B cell (primary cell): Measurements from ENCODE around the gene FANCL. TPM values are rescaled to one million over a fixed set of nuclear protein-coding genes. Genes with fewer than 3 reads are reported as not detected.

ENCODE experiments used
- ATAC-seq: fragments of 200-7000 bp; cut with Tn5 transposase; one replicate; pipeline ENCODE4 v1.10.0; 2021; ENCODE audit warnings: low read depth, mild to moderate bottlenecking, moderate number of reproducible peaks, moderate library complexity
- CTCF ChIA-PET: fragments of 350-600 bp; sonication (Branson Sonifier 250); formaldehyde crosslinking; loops from one replicate; lab custom pipeline; 2021; ENCODE audit warnings: antibody characterized with exemption, inconsistent platforms; lab: Charles Lee
- POLR2A ChIA-PET: fragments of 350-600 bp; sonication (Branson Sonifier 250); formaldehyde crosslinking; loops from one replicate; lab custom pipeline; 2021; ENCODE audit warnings: antibody characterized with exemption; lab: Charles Lee
- DNase-seq: peaks from one replicate; pipeline ENCODE4 v3.0.0; 2013
- H2AFZ ChIP-seq: 2 replicates; pipeline ENCODE4 v1.6.1; 2012; ENCODE audit warnings: mild to moderate bottlenecking, low read depth, low read length; ENCODE audit not compliant: insufficient read depth, poor library complexity, severe bottlenecking
- H3K27ac ChIP-seq, 2 donors: 1 replicate in 1 of 2; 2 replicates in 1 of 2; pipeline ENCODE4 v1.5.1; 2012 to 2013; ENCODE audit warnings: low read length in 2 of 2, mild to moderate bottlenecking in 2 of 2, moderate library complexity in 1 of 2
- H3K27me3 ChIP-seq, 4 experiments: fragments of 200-600 bp in 1 of 4; sonication (generic) in 1 of 4; replicated peaks in 1 of 4; 1 replicate in 2 of 4; 2 replicates in 2 of 4; pipeline versions ENCODE4 v1.6.1 to v1.7.0; 2013 to 2016; ENCODE audit warnings: low read length in 3 of 4, mild to moderate bottlenecking in 2 of 4, mixed read lengths in 1 of 4, moderate library complexity in 1 of 4; ENCODE audit not compliant: insufficient read depth in 4 of 4, control insufficient read depth in 3 of 4; ENCODE audit errors: control extremely low read depth in 1 of 4
- H3K36me3 ChIP-seq, 2 experiments: replicated peaks in 1 of 2; 1 replicate in 1 of 2; 2 replicates in 1 of 2; pipeline versions ENCODE4 v1.6.1 to v1.7.1; 2013; ENCODE audit warnings: low read length in 1 of 2; ENCODE audit not compliant: insufficient read depth in 2 of 2, control insufficient read depth in 1 of 2; ENCODE audit errors: control extremely low read depth in 1 of 2, extremely low read depth in 1 of 2
- H3K4me1 ChIP-seq, 2 donors: fragments of 200-600 bp in 1 of 2; sonication (generic) in 1 of 2; 1 replicate in 1 of 2; 2 replicates in 1 of 2; pipeline versions ENCODE4 v1.5.1 to v1.6.1; 2013 to 2017; ENCODE audit warnings: low read length in 2 of 2; ENCODE audit not compliant: control insufficient read depth in 2 of 2, insufficient read depth in 2 of 2
- H3K4me2 ChIP-seq: replicated peaks from 2 replicates; pipeline ENCODE3; 2012; ENCODE audit warnings: mild to moderate bottlenecking, low read depth, low read length; ENCODE audit not compliant: poor library complexity, severe bottlenecking
- H3K4me3 ChIP-seq, 5 experiments: fragments of 200-600 bp in 1 of 5; sonication (generic) in 1 of 5; 1 replicate in 3 of 5; 2 replicates in 2 of 5; pipeline versions ENCODE4 v1.5.1 to v1.7.0; 2011 to 2016; ENCODE audit warnings: low read length in 4 of 5, mild to moderate bottlenecking in 4 of 5, low read depth in 2 of 5, control low read depth in 1 of 5, moderate library complexity in 1 of 5; ENCODE audit not compliant: insufficient read depth in 1 of 5; ENCODE audit errors: control extremely low read depth in 1 of 5, extremely low read depth in 1 of 5
- H3K79me2 ChIP-seq: fragments of 200-600 bp; sonication (generic); one replicate; pipeline ENCODE4 v1.6.0; 2016; ENCODE audit warnings: low read length; ENCODE audit not compliant: control insufficient read depth, insufficient read depth
- H3K9ac ChIP-seq: fragments of 200-600 bp; sonication (generic); 2 replicates; pipeline ENCODE4 v1.6.1; 2017; ENCODE audit warnings: mild to moderate bottlenecking, low read length, moderate library complexity
- H3K9me3 ChIP-seq, 3 donors: one replicate each; pipeline versions ENCODE4 v1.6.1 to v1.7.1; 2013; ENCODE audit warnings: low read length in 2 of 3; ENCODE audit not compliant: control insufficient read depth in 2 of 3, insufficient read depth in 1 of 3; ENCODE audit errors: control extremely low read depth in 1 of 3
- H4K20me1 ChIP-seq: 2 replicates; pipeline ENCODE4 v1.6.0; 2012; ENCODE audit warnings: mild to moderate bottlenecking, low read length; ENCODE audit not compliant: insufficient read depth, control insufficient read depth, poor library complexity, severe bottlenecking
- H3K27ac Mint-ChIP-seq: one replicate; pipeline ENCODE4 v1.8.0; 2021; ENCODE audit warnings: mixed read lengths
- H3K27me3 Mint-ChIP-seq: one replicate; pipeline ENCODE4 v1.8.0; 2021; ENCODE audit warnings: mixed read lengths
- H3K4me1 Mint-ChIP-seq: one replicate; pipeline ENCODE4 v1.8.0; 2021; ENCODE audit warnings: mixed read lengths
- H3K4me3 Mint-ChIP-seq: one replicate; pipeline ENCODE4 v1.8.0; 2021; ENCODE audit warnings: mixed read lengths
- H3K9me3 Mint-ChIP-seq: one replicate; pipeline ENCODE4 v1.8.0; 2022; ENCODE audit warnings: mixed read lengths; ENCODE audit not compliant: insufficient read depth
- EZH2 ChIP-seq: IDR thresholded peaks from 2 replicates; pipeline ENCODE4 v1.6.1; 2012; ENCODE audit warnings: borderline replicate concordance, low read depth, mild to moderate bottlenecking, moderate library complexity, low read length; ENCODE audit not compliant: insufficient read depth, poor library complexity, severe bottlenecking
- WGBS: methylation state at CpG from one replicate; pipeline ENCODE4 v1.1.5; 2013; ENCODE audit warnings: missing lambda C conversion rate; ENCODE audit not compliant: insufficient coverage; 5-methylcytosine and 5-hydroxymethylcytosine counted together
- intact Hi-C: fragments of 100-400 bp; cut with micrococcal nuclease; formaldehyde crosslinking; loops from one replicate; pipeline ENCODE4 v1.10.0; 2022
- polyA plus RNA-seq: library from polyadenylated mRNA; depleted of rRNA; stranded (reverse); fragments of >200 nt; gene quantifications from 2 replicates; pipeline ENCODE4 v1.2.3, GENCODE V29; 2012
- total RNA-seq, 2 donors: library from RNA; stranded (reverse); fragments of 120-200 nt in 1 of 2; gene quantifications; 1 replicate in 1 of 2; 2 replicates in 1 of 2; pipeline versions ENCODE4 v1.2.3 to v1.2.4, GENCODE V29; 2013 to 2022
- TF ChIP-seq, protein P1 (sequence below): fragments of 200-600 bp; IDR thresholded peaks from one replicate; pipeline ENCODE4 v1.8.0; 2022; ENCODE audit warnings: antibody characterized with exemption, mild to moderate bottlenecking

FANCL gene
- total and polyA plus RNA-seq, 2 donors (not counting 1 experiment from before 2014, with no cell fraction given), result 9.1 to 31.7 TPM

DNA sequence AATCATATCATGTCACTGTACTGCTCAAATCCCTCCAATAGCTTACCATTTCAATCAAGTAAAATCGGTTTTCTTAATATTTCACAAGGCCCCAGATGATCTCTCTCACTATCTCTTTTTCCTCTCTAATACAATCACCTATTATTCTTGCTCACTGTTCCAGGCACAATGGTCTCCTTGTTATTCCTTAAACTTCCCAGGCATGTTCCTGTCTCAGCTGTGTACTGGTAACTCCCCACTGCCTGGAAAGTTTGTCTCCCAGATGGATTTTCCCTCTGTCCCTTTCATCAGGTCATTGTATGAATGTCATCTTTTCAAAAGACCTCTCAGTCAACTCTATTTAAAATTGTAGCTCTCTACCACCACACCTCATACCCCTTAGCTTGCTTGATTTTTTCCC is 30.7 kb upstream of the FANCL start:
- Mint-ChIP-seq H3K27ac (no peak overlapping the region), H3K9me3 (no peaks in the 10 kb centered on the region), H3K4me1 (no peaks in the 10 kb centered on the region), H3K27me3 (peaks cover 3% of the 10 kb centered on the region), H3K4me3 (no peak overlapping the region)
- ChIA-PET POLR2A (no interaction called here), CTCF (no interaction called here)
- intact Hi-C loops, result no loop called here
- TF ChIP-seq EZH2, result no peak
- TF ChIP-seq, protein P1, sequence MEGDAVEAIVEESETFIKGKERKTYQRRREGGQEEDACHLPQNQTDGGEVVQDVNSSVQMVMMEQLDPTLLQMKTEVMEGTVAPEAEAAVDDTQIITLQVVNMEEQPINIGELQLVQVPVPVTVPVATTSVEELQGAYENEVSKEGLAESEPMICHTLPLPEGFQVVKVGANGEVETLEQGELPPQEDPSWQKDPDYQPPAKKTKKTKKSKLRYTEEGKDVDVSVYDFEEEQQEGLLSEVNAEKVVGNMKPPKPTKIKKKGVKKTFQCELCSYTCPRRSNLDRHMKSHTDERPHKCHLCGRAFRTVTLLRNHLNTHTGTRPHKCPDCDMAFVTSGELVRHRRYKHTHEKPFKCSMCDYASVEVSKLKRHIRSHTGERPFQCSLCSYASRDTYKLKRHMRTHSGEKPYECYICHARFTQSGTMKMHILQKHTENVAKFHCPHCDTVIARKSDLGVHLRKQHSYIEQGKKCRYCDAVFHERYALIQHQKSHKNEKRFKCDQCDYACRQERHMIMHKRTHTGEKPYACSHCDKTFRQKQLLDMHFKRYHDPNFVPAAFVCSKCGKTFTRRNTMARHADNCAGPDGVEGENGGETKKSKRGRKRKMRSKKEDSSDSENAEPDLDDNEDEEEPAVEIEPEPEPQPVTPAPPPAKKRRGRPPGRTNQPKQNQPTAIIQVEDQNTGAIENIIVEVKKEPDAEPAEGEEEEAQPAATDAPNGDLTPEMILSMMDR, result no peak
- Histone ChIP-seq H3K4me2 (no peak overlapping the region), H3K27me3 (no peaks in the 10 kb centered on the region), H3K79me2 (no peaks in the 10 kb centered on the region), H4K20me1 (no peaks in the 10 kb centered on the region), H3K9me3 (no peaks in the 10 kb centered on the region), H3K9ac (no peak overlapping the region), H3K4me3 (no peak overlapping the region), H3K36me3 (no peaks in the 10 kb centered on the region), H2AFZ (no peak overlapping the region), H3K27ac (no peak overlapping the region), H3K4me1 (no peaks in the 10 kb centered on the region)
- WGBS, result 91% methylated on average over 1 of the region's 1 CpG
- DNase-seq, result no peak
- ATAC-seq, result no peak

DNA sequence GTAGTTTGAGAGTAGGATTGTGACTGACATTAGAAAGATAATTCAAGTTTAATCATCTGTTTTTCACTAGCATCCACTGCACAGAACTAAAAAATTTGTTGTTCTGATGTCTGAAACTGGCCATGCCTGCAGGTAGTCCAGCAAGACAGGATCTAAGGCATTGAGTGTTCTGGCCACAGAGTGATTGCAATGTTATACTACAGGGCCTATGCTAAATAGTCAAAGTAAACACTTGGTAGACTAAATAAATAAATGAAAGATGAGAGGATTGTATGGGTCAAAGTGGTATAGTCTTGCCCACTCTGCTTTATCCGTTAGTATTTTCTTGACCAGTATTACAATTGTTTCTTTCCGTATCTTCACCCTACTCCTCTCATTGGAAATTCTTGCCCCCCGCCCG is 27.6 kb upstream of the FANCL start:
- Histone ChIP-seq H3K4me3 (no peak overlapping the region), H3K27ac (no peak overlapping the region), H2AFZ (no peak overlapping the region), H3K27me3 (no peaks in the 10 kb centered on the region), H3K79me2 (no peaks in the 10 kb centered on the region), H3K36me3 (no peaks in the 10 kb centered on the region), H3K9me3 (no peaks in the 10 kb centered on the region), H3K4me2 (no peak overlapping the region), H3K4me1 (no peaks in the 10 kb centered on the region), H3K9ac (no peak overlapping the region), H4K20me1 (no peaks in the 10 kb centered on the region)
- H3K27me3 Mint-ChIP-seq, result no peaks in the 10 kb centered on the region
- CTCF ChIA-PET, result no interaction called here
- TF ChIP-seq, protein P1, result no peak
- TF ChIP-seq EZH2, result no peak
- no peak overlapping the region for H3K27ac Mint-ChIP-seq
- POLR2A ChIA-PET, result no interaction called here
- no peak overlapping the region for H3K4me3 Mint-ChIP-seq
- intact Hi-C loops, result no loop called here
- no peaks in the 10 kb centered on the region for H3K4me1 Mint-ChIP-seq
- no peaks in the 10 kb centered on the region for H3K9me3 Mint-ChIP-seq
- DNase-seq (no peak), ATAC-seq (no peak)
- 96% methylated on average over 3 of the region's 4 CpGs for WGBS
